ENCODE measurements around the gene DTNBP1.

GRCh38 chr6:15513801-15514711 is 148.8 kb downstream of the DTNBP1 start:
- TF ChIP-seq POLR2A (IDR thresholded peaks at IDR 0.05; ENCODE audit: low read length) = no peak
- no peak for TF ChIP-seq CTCF (IDR thresholded peaks at IDR 0.05)
- no peak for TF ChIP-seq FOSL2 (IDR thresholded peaks at IDR 0.05)
- TF ChIP-seq FOSL2 (CRISPR knock-in tag; IDR thresholded peaks at IDR 0.05) = no peak
- no peak for TF ChIP-seq MAX (IDR thresholded peaks at IDR 0.05)
- no peak for TF ChIP-seq HOXA7 (CRISPR knock-in tag; IDR thresholded peaks at IDR 0.05)
